C4-2B (cell line): Measurements from ENCODE around the gene EPB41L3.

ENCODE experiments used
- H3K27ac ChIP-seq: fragments of 450-650 bp; 2 replicates; pipeline ENCODE4 v1.5.1; 2017
- ZFX ChIP-seq: fragments of 450-650 bp; IDR thresholded peaks from 2 replicates; pipeline ENCODE4 v1.6.1; 2017
- TF ChIP-seq, protein P1 (sequence below): fragments of 450-650 bp; conservative IDR thresholded peaks from 2 replicates; pipeline ENCODE4 v1.5.1; 2017; ENCODE audit warnings: mild to moderate bottlenecking

EPB41L3 gene

GRCh38 chr18:5431836-5432575 is 111.8 kb downstream of the EPB41L3 start:
- TF ChIP-seq ZFX, result no peak
- TF ChIP-seq, protein P1, sequence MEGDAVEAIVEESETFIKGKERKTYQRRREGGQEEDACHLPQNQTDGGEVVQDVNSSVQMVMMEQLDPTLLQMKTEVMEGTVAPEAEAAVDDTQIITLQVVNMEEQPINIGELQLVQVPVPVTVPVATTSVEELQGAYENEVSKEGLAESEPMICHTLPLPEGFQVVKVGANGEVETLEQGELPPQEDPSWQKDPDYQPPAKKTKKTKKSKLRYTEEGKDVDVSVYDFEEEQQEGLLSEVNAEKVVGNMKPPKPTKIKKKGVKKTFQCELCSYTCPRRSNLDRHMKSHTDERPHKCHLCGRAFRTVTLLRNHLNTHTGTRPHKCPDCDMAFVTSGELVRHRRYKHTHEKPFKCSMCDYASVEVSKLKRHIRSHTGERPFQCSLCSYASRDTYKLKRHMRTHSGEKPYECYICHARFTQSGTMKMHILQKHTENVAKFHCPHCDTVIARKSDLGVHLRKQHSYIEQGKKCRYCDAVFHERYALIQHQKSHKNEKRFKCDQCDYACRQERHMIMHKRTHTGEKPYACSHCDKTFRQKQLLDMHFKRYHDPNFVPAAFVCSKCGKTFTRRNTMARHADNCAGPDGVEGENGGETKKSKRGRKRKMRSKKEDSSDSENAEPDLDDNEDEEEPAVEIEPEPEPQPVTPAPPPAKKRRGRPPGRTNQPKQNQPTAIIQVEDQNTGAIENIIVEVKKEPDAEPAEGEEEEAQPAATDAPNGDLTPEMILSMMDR, result no peak
- no peak overlapping the region for H3K27ac ChIP-seq

GRCh38 chr18:5430131-5430530 is 113.7 kb downstream of the EPB41L3 start:
- TF ChIP-seq, protein P1, result no peak
- TF ChIP-seq ZFX, result no peak
- no peak overlapping the region for H3K27ac ChIP-seq

DNA sequence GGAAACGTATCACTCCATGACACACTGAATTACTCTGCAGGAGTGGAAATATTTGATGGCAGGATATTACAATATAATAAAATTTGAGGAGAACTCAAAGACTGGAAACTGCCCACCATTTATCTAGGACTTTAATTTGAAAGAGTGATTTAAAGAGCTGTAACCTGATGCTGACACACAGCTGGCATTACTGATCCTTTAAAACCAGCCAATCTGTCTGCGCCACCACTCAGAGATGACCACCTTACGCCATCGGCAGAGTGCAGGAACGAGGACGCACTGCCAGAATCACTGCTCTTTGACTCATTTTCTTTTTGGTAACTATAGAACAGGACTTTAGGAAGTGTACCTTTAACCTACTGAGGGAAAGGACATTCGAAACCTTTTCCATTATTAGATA is 114.1 kb downstream of the EPB41L3 start:
- H3K27ac ChIP-seq, result no peak overlapping the region
- TF ChIP-seq, protein P1, result no peak
- no peak for TF ChIP-seq ZFX

GRCh38 chr18:5425721-5426120 is 118.1 kb downstream of the EPB41L3 start:
- H3K27ac ChIP-seq, result no peak overlapping the region
- TF ChIP-seq, protein P1, result no peak
- no peak for TF ChIP-seq ZFX

DNA sequence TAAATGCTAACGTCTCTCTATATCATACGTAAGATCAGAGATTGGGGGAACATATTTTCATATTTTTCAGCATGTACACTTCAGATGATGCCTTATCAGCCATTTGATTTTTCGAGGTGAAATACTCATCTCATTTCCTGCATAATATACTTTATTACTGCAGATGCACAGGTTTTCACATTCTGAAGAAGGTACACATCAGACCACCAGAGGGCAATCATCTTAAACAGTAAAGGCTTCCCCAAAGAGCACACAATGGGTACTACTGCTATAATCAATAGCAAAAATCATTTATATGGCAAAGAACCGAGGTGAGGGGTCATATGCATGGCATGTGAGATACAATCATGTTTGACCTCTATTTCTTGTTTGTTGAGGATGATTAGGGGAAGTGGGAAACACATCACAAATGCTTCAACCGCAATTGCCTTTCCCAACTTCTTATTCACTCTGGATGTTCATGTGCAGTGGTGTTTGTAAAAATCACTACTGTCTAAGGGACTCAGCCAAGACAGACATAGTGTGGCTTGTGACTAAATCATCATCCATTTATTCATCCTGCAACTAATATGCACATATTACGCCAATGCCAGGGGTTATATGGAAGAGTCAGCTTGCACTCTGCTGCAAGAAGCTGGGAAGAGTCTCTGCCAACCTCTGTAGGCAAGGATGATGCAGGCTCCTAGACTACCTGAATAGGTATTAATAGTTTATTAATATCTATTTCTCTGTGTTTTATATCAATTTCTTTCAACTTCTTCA is 118.7 kb downstream of the EPB41L3 start:
- TF ChIP-seq, protein P1, result peak; percentile 75
- TF ChIP-seq ZFX, result no peak
- no peak overlapping the region for H3K27ac ChIP-seq

GRCh38 chr18:5422626-5423025 is 121.2 kb downstream of the EPB41L3 start:
- no peak overlapping the region for H3K27ac ChIP-seq

DNA sequence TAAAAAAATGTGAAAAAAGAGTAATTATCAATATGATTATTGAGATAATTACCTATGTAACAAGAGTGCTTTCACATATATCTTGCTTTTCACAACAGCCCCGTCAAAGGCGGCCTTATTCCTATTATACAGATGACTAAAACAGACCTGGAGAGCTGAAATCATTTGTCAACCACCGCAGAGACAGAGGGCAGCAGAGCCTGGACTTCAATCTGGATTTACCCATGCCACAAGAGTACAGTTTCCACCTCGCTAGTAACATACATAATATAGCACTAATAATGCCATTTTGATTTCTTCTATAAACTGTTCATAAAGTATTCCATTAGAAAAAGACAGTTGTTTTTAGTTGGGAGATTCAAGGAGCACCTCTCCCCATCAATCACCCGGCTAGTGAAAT is 121.8 kb downstream of the EPB41L3 start:
- no peak overlapping the region for H3K27ac ChIP-seq
- TF ChIP-seq, protein P1, result no peak
- no peak for TF ChIP-seq ZFX

More at GRCh38 chr18:5422626-5423025, 121.2 kb downstream of the EPB41L3 start:
- TF ChIP-seq, protein P1, result no peak
- TF ChIP-seq ZFX, result no peak
